Measurements from ENCODE around the gene PDSS2. TPM values are rescaled to one million over a fixed set of nuclear protein-coding genes. Genes with fewer than 3 reads are reported as not detected.

Gene PDSS2
- total and polyA plus RNA-seq, 9 of the 15 experiments (the other 6 are each of a cell fraction or from before 2014, with no cell fraction given), result 5.8 to 21.1 (median 12.0) TPM

- CTCF ChIA-PET (ENCODE audit: low intra/inter-chr PET ratio), result no interaction called here
- POLR2A ChIA-PET, result no interaction called here
- Histone ChIP-seq H3K27ac (ENCODE audit: extremely low read depth, low read depth, low read length) (no peak overlapping the region), H2AFZ (ENCODE audit: low read depth, low read length) (no peak overlapping the region), H3K9ac (ENCODE audit: insufficient read depth in 1 of 2, low read depth in 2 of 2, low read length in 2 of 2) (no peak overlapping the region), H3K4me2 (ENCODE audit: insufficient read depth, low read length) (no peak overlapping the region), H3K4me1 (replicated peaks in 1 of 2; ENCODE audit: control insufficient read depth in 2 of 2, insufficient read depth in 2 of 2, low read length in 2 of 2) (no peaks in the 10 kb centered on the region), H3K36me3 (ENCODE audit: control insufficient read depth, insufficient read depth, low read length) (no peaks in the 10 kb centered on the region), H3K9me3 (replicated peaks; ENCODE audit: control insufficient read depth, insufficient read depth, low read depth, low read length) (no peaks in the 10 kb centered on the region), H3K4me3 (no peak overlapping the region), H3K79me2 (ENCODE audit: control insufficient read depth, insufficient read depth, low read length) (no peaks in the 10 kb centered on the region), H3K27me3 (ENCODE audit: control insufficient read depth in 2 of 2, insufficient read depth in 2 of 2, low read length in 2 of 2) (no peaks in the 10 kb centered on the region), H3K9me1 (ENCODE audit: control insufficient read depth, insufficient read depth, low read length) (no peaks in the 10 kb centered on the region), H4K20me1 (replicated peaks; ENCODE audit: control insufficient read depth, insufficient read depth, low read length) (no peaks in the 10 kb centered on the region)
- ATAC-seq (no peak), DNase-seq (ENCODE audit: extremely low read depth in 1 of 4, low spot score in 3 of 4) (no peak), FAIRE-seq (no peak)
- WGBS (ENCODE audit: insufficient coverage, low coverage, missing lambda C conversion rate), result 10% methylated on average over 2 of the region's 2 CpGs
- TF ChIP-seq NCOA1 (IDR thresholded peaks at IDR 0.05; ENCODE audit: low read depth), result no peak
- TF ChIP-seq ZNF347 (CRISPR knock-in tag; IDR thresholded peaks at IDR 0.05; ENCODE audit: low read depth), result no peak
- no peak for TF ChIP-seq NONO (IDR thresholded peaks at IDR 0.05; ENCODE audit: low read depth in 2 of 2, low read length in 1 of 2)
- TF ChIP-seq NCOA6 (IDR thresholded peaks at IDR 0.05), result no peak
- no peak for TF ChIP-seq SOX6 (IDR thresholded peaks at IDR 0.05)
- TF ChIP-seq HSF4 (CRISPR knock-in tag; IDR thresholded peaks at IDR 0.05; ENCODE audit: borderline replicate concordance), result no peak
- no peak for TF ChIP-seq RHOXF2B (CRISPR knock-in tag; conservative IDR thresholded peaks at IDR 0.05)
- TF ChIP-seq RFX1 (IDR thresholded peaks at IDR 0.05), result no peak
- no peak for TF ChIP-seq SMARCB1 (IDR thresholded peaks at IDR 0.05; ENCODE audit: insufficient read length, low read depth)
- no peak for TF ChIP-seq HNRNPK (IDR thresholded peaks at IDR 0.05; ENCODE audit: low read depth, low read length, poor library complexity, severe bottlenecking)
- TF ChIP-seq BHLHE40 (IDR thresholded peaks at IDR 0.05; ENCODE audit: low read length), result no peak
- TF ChIP-seq ZNF3 (CRISPR knock-in tag; IDR thresholded peaks at IDR 0.05), result no peak
- TF ChIP-seq ZNF318 (IDR thresholded peaks at IDR 0.05; ENCODE audit: borderline replicate concordance in 1 of 2, low read depth in 1 of 2), result no peak
- no peak for TF ChIP-seq SMAD3 (CRISPR knock-in tag; conservative IDR thresholded peaks at IDR 0.05)
- no peak for TF ChIP-seq MYBL2 (IDR thresholded peaks at IDR 0.05; ENCODE audit: low read depth)
- TF ChIP-seq MYBL2 (CRISPR knock-in tag; IDR thresholded peaks at IDR 0.05; ENCODE audit: borderline replicate concordance), result no peak
- TF ChIP-seq FOS (IDR thresholded peaks at IDR 0.05; ENCODE audit: extremely low read depth, insufficient read length), result no peak
- no peak for TF ChIP-seq ZNF41 (CRISPR knock-in tag; conservative IDR thresholded peaks at IDR 0.05)
- TF ChIP-seq ZNF551 (CRISPR knock-in tag; IDR thresholded peaks at IDR 0.05), result no peak
- in situ Hi-C loops (cut with MboI) (no loop called here), intact Hi-C loops (cut with micrococcal nuclease) (loop anchor here (10.0 kb wide), 1 partner anchor 475 kb away; no protein-coding TSS in a partner anchor)
- BruUV-seq (replicated peaks), result no TSS peak
Observed at GRCh38 chr6:107180099-107180498, 279.3 kb downstream of the PDSS2 start.
